Pulmonary artery endothelial cell (primary cell): ENCODE results near the gene EML5. TPM values are rescaled to one million over a fixed set of nuclear protein-coding genes. Genes with fewer than 3 reads are reported as not detected.
A peak's percentile ranks its signal among the peaks of the same experiment; 100 is the strongest.

Experiments
- DNase-seq: peaks from one replicate; pipeline ENCODE4 v3.0.0-alpha.2; 2011; ENCODE audit warnings: low read depth, low spot score
- total RNA-seq: library from RNA; depleted of rRNA; stranded (reverse); fragments of >200 nt; gene quantifications from 2 replicates; pipeline ENCODE4 v1.2.3, GENCODE V29; 2014

The EML5 gene
- total RNA-seq, 1 donor from 2014 or later, result under 0.01 TPM

- DNase-seq, result no peak
Measured at GRCh38 chr14:88563845-88564244, 228.9 kb downstream of the EML5 start.

- DNase-seq, result peak; percentile 51
Measured at GRCh38 chr14:88562831-88563686, 229.7 kb downstream of the EML5 start, which contains the start of gene ZC3H14. ZC3H14 (plus strand) TSS chr14:88563037; CDS start chr14:88563134, 97 bp downstream.

- no peak for DNase-seq
Measured at GRCh38 chr14:88562532-88562830, 230.3 kb downstream of the EML5 start.

Other genes with a start within 250 kb of the EML5 start
- 4.7 and 7.9 TPM in 2 replicates for gene PTPN21, start 237.9 kb downstream of the EML5 start, total RNA-seq
- gene ZC3H14, start 229.9 kb downstream of the EML5 start, total RNA-seq, result 53.2 and 77.9 TPM in 2 replicates
- 10.4 and 12.5 TPM in 2 replicates for gene TTC8, start 31.7 kb upstream of the EML5 start, total RNA-seq